Measurements from ENCODE around the gene TTC13. TPM values are rescaled to one million over a fixed set of nuclear protein-coding genes. Genes with fewer than 3 reads are reported as not detected.

TTC13 gene
- total RNA-seq, 3 donors from 2014 or later (not counting 1 experiment from before 2014, with no cell fraction given) = 72.4 to 90.1 (median 80.4) TPM

- Histone ChIP-seq H3K36me3 (ENCODE audit: control insufficient read depth, insufficient read depth, low read length) (no peaks in the 10 kb centered on the region), H3K27ac (ENCODE audit: low read length) (no peak overlapping the region), H3K4me3 (ENCODE audit: low read length) (no peak overlapping the region), H3K27me3 (ENCODE audit: control insufficient read depth, insufficient read depth, low read length) (peaks cover 5% of the 10 kb centered on the region), H3K4me1 (ENCODE audit: control insufficient read depth, insufficient read depth, low read length) (peaks cover 13% of the 10 kb centered on the region), H3K9me3 (ENCODE audit: control insufficient read depth, insufficient read depth, low read length) (no peaks in the 10 kb centered on the region)
- no peak for TF ChIP-seq CTCF (IDR thresholded peaks at IDR 0.05)
- peaks cover 15 to 30% of the 10 kb centered on the region in 2 donors for H3K27me3 Mint-ChIP-seq (ENCODE audit: low read depth in 2 of 2)
- H3K4me3 Mint-ChIP-seq = peak overlapping the region; percentile 91
- intact Hi-C loops (cut with micrococcal nuclease) = no loop called here
- H3K27ac Mint-ChIP-seq = no peak overlapping the region
- no peaks in the 10 kb centered on the region for H3K9me3 Mint-ChIP-seq
- no peaks in the 10 kb centered on the region for H3K36me3 Mint-ChIP-seq
- DNase-seq = no peak
- 93% methylated on average over 9 of the region's 9 CpGs for WGBS (ENCODE audit: insufficient coverage)
- peaks cover 13 to 17% of the 10 kb centered on the region in 2 donors for H3K4me1 Mint-ChIP-seq
- no peak for ATAC-seq
These were observed 112.2 kb downstream of the TTC13 start for GRCh38 chr1:230866171-230867070.

- Histone ChIP-seq H3K36me3 (ENCODE audit: control insufficient read depth, insufficient read depth, low read length) (no peaks in the 10 kb centered on the region), H3K27me3 (ENCODE audit: control insufficient read depth, insufficient read depth, low read length) (peaks cover 5% of the 10 kb centered on the region), H3K9me3 (ENCODE audit: control insufficient read depth, insufficient read depth, low read length) (no peaks in the 10 kb centered on the region), H3K27ac (ENCODE audit: low read length) (no peak overlapping the region), H3K4me3 (ENCODE audit: low read length) (no peak overlapping the region), H3K4me1 (ENCODE audit: control insufficient read depth, insufficient read depth, low read length) (peaks cover 13% of the 10 kb centered on the region)
- no peaks in the 10 kb centered on the region for H3K9me3 Mint-ChIP-seq
- intact Hi-C loops (cut with micrococcal nuclease) = no loop called here
- ATAC-seq (no peak), DNase-seq (no peak)
- WGBS (ENCODE audit: insufficient coverage) = 89% methylated on average over 8 of the region's 8 CpGs
- no peaks in the 10 kb centered on the region for H3K36me3 Mint-ChIP-seq
- H3K27me3 Mint-ChIP-seq (ENCODE audit: low read depth in 2 of 2) = peaks cover 11 to 27% of the 10 kb centered on the region in 2 donors
- no peak for TF ChIP-seq CTCF (IDR thresholded peaks at IDR 0.05)
- H3K27ac Mint-ChIP-seq = no peak overlapping the region
- peaks cover 13 to 17% of the 10 kb centered on the region in 2 donors for H3K4me1 Mint-ChIP-seq
- H3K4me3 Mint-ChIP-seq = no peak overlapping the region
These were observed 113.4 kb downstream of the TTC13 start for GRCh38 chr1:230865062-230865817.

GRCh38 chr1:230864441-230864840 lies 114.2 kb downstream of the TTC13 start:
- Mint-ChIP-seq H3K27ac (no peak overlapping the region), H3K36me3 (no peaks in the 10 kb centered on the region), H3K9me3 (no peaks in the 10 kb centered on the region), H3K4me1 (peaks cover 13 to 17% of the 10 kb centered on the region in 2 donors), H3K4me3 (no peak overlapping the region), H3K27me3 (ENCODE audit: low read depth in 2 of 2) (peaks cover 10 to 19% of the 10 kb centered on the region in 2 donors)
- no peaks in the 10 kb centered on the region for H3K9me3 ChIP-seq (ENCODE audit: control insufficient read depth, insufficient read depth, low read length)
- intact Hi-C loops (cut with micrococcal nuclease) = no loop called here
- H3K4me1 ChIP-seq (ENCODE audit: control insufficient read depth, insufficient read depth, low read length) = peaks cover 13% of the 10 kb centered on the region
- TF ChIP-seq CTCF (IDR thresholded peaks at IDR 0.05) = no peak
- ATAC-seq (no peak), DNase-seq (no peak)
- no peak overlapping the region for H3K4me3 ChIP-seq (ENCODE audit: low read length)
- no peak overlapping the region for H3K27ac ChIP-seq (ENCODE audit: low read length)
- H3K27me3 ChIP-seq (ENCODE audit: control insufficient read depth, insufficient read depth, low read length) = peaks cover 5% of the 10 kb centered on the region
- 91% methylated on average over 9 of the region's 9 CpGs for WGBS (ENCODE audit: insufficient coverage)
- H3K36me3 ChIP-seq (ENCODE audit: control insufficient read depth, insufficient read depth, low read length) = no peaks in the 10 kb centered on the region

All from natural killer cell (primary cell).